Heart right ventricle (tissue), 16 donors: ENCODE measurements around the gene BRICD5. TPM values are rescaled to one million over a fixed set of nuclear protein-coding genes. Genes with fewer than 3 reads are reported as not detected.

Experiments
- ATAC-seq, 8 donors: fragments of 200-7000 bp; cut with Tn5 transposase; one replicate each; pipeline ENCODE4 v1.9.1; 2020; ENCODE audit warnings: mild to moderate bottlenecking in 8 of 8, moderate library complexity in 8 of 8, moderate number of reproducible peaks in 1 of 8
- DNase-seq, 2 donors: peaks; one replicate each; pipeline ENCODE4 v3.0.0-alpha.2; 2020
- H3K27ac ChIP-seq, 10 donors: fragments of 200-600 bp; sonication (generic) in 2 of 10; one replicate each; pipeline versions ENCODE4 v1.5.0 to v1.8.0; 2020 to 2022; ENCODE audit warnings: mild to moderate bottlenecking in 3 of 10
- H3K27me3 ChIP-seq, 7 donors: fragments of 200-600 bp; one replicate each; pipeline ENCODE4 v1.8.0; 2021 to 2022; ENCODE audit warnings: mild to moderate bottlenecking in 2 of 7
- H3K36me3 ChIP-seq, 9 donors: fragments of 200-600 bp; sonication (generic) in 1 of 9; one replicate each; pipeline versions ENCODE4 v1.5.0 to v1.8.0; 2020 to 2022; ENCODE audit warnings: mild to moderate bottlenecking in 2 of 9
- H3K4me1 ChIP-seq, 9 donors: fragments of 200-600 bp; sonication (generic) in 1 of 9; one replicate each; pipeline versions ENCODE4 v1.5.0 to v1.8.0; 2020 to 2022; ENCODE audit warnings: mild to moderate bottlenecking in 4 of 9
- H3K4me3 ChIP-seq, 10 donors: fragments of 200-600 bp; sonication (generic) in 2 of 10; one replicate each; pipeline versions ENCODE4 v1.5.0 to v1.8.0; 2020 to 2022; ENCODE audit warnings: mild to moderate bottlenecking in 7 of 10, moderate library complexity in 2 of 10
- H3K9me3 ChIP-seq, 11 donors: fragments of 200-600 bp in 10 of 11; sonication (generic) in 2 of 11; one replicate each; pipeline versions ENCODE4 v1.5.0 to v1.8.0; 2013 to 2022; ENCODE audit warnings: mild to moderate bottlenecking in 2 of 11, control low read depth in 1 of 11, moderate library complexity in 1 of 11
- CTCF ChIP-seq, 9 donors: fragments of 200-600 bp; sonication (generic) in 2 of 9; IDR thresholded peaks; one replicate each; pipeline versions ENCODE4 v1.5.0 to v1.8.0; 2021 to 2022; ENCODE audit warnings: antibody characterized with exemption in 9 of 9, mild to moderate bottlenecking in 5 of 9, moderate library complexity in 1 of 9
- WGBS, 2 donors: extraction: QIAGEN DNeasy Blood & Tissue Kit; methylation state at CpG; one replicate each; pipeline ENCODE4 v1.1.7; 2013; ENCODE audit warnings: inconsistent platforms in 1 of 2; 5-methylcytosine and 5-hydroxymethylcytosine counted together
- intact Hi-C, 10 donors: fragments of 100-400 bp; cut with DNase I; formaldehyde crosslinking; loops; one replicate each; pipeline versions ENCODE4 v1.11.1 to v1.14.2; 2022
- polyA plus RNA-seq, 2 donors: library from polyadenylated mRNA; stranded (reverse); fragments of 200-250 nt; gene quantifications; one replicate each; pipeline ENCODE4 v1.2.3, GENCODE V29; 2013
- total RNA-seq, 10 donors: library from RNA; stranded (reverse); fragmentation: NEBNext Ultra II Directional in 3 of 10; extraction: Animal tissue kit (Norgen Biotek cat#: 25700) in 3 of 10; gene quantifications; one replicate each; pipeline versions ENCODE4 v1.2.1 to v1.2.4, GENCODE V29; 2021 to 2023
- donor health status: Arrhythmogenic right ventricular cardiomyopathy.
- donor health status: ischemic (EF 13 %, LVEDD 7.1; RV severe dilation, severe dysfunction).
- donor health status: healthy with polysubstance abuse.
- donor health status: DM: no; HTN: yes; CAD: no.
- donor health status: DM: no; HTN: no; CAD: no.
- donor health status: ischemic (EF 25% LVEDD 6.9; RV normal size, moderate dysfunction).
- donor health status: ischemic (EF 25% LVEDD 5.7; RV mildly dilated, moderate dysfunction).
- donor health status: healthy.
- donor health status: DM: yes; HTN: yes; CAD: no.
- donor health status: Ischemic cardiomyopathy.
- donor health status: ischemic (EF 35%, LVEDD 5.7; RV mildly dilated, moderate dysfunction).
- donor health status: nonischemic (EF 11% LVEDD 7.7; RV severe dilation, severe dysfunction).
- donor health status: DM: yes; HTN: yes; CAD: no.
- donor health status: PGD.
- donor health status: ischemic (EF 29% LVEDD 5.4; RV normal size, mild dysfunction).
- donor health status: nonischemic (EF 23%, LVEDD 6.1; RV moderate dilation, normal function).

BRICD5 gene
- total and polyA plus RNA-seq, 12 donors, result 4.3 to 31.7 (median 7.7) TPM

- H3K27ac ChIP-seq, result no peak overlapping the region
- H3K36me3 ChIP-seq, result no peaks in the 10 kb centered on the region
- H3K27me3 ChIP-seq, result no peaks in the 10 kb centered on the region
- TF ChIP-seq CTCF (IDR thresholded peaks at IDR 0.05), result no peak
- no peak for ATAC-seq
- no peaks in the 10 kb centered on the region for H3K9me3 ChIP-seq
- H3K4me3 ChIP-seq, result no peak overlapping the region
- intact Hi-C loops, result no loop called here
- no peaks in the 10 kb centered on the region for H3K4me1 ChIP-seq
- no peak for DNase-seq
- 86 to 87% methylated on average over 17 to 20 of the region's 20 CpGs for WGBS, 2 donors
Measured at GRCh38 chr16:2184962-2185361, 25.7 kb downstream of the BRICD5 start.

GRCh38 chr16:2184346-2184745 is 26.3 kb downstream of the BRICD5 start:
- ATAC-seq (no peak), DNase-seq (no peak)
- no peak for TF ChIP-seq CTCF (IDR thresholded peaks at IDR 0.05)
- intact Hi-C loops, result no loop called here
- H3K27me3 ChIP-seq, result no peaks in the 10 kb centered on the region
- H3K36me3 ChIP-seq, result no peaks in the 10 kb centered on the region
- H3K4me3 ChIP-seq, result no peak overlapping the region
- H3K27ac ChIP-seq, result no peak overlapping the region
- H3K9me3 ChIP-seq, result no peaks in the 10 kb centered on the region
- WGBS, 2 donors, result 88 to 90% methylated on average over 19 of the region's 19 CpGs
- H3K4me1 ChIP-seq, result no peaks in the 10 kb centered on the region

GRCh38 chr16:2183671-2184070 is 27.0 kb downstream of the BRICD5 start:
- Histone ChIP-seq H3K36me3 (no peaks in the 10 kb centered on the region), H3K27me3 (no peaks in the 10 kb centered on the region), H3K4me3 (no peak overlapping the region), H3K27ac (no peak overlapping the region), H3K4me1 (no peaks in the 10 kb centered on the region), H3K9me3 (no peaks in the 10 kb centered on the region)
- WGBS, 2 donors, result 93% methylated on average over 29 to 30 of the region's 30 CpGs
- intact Hi-C loops, result no loop called here
- TF ChIP-seq CTCF (IDR thresholded peaks at IDR 0.05), result no peak
- ATAC-seq, result no peak
- no peak for DNase-seq

- no peak for TF ChIP-seq CTCF (IDR thresholded peaks at IDR 0.05)
- intact Hi-C loops, result no loop called here
- no peak overlapping the region for H3K27ac ChIP-seq
- no peaks in the 10 kb centered on the region for H3K9me3 ChIP-seq
- H3K36me3 ChIP-seq, result peaks cover 0 to 13% (median 0%) of the 10 kb centered on the region in 9 donors
- H3K4me1 ChIP-seq, result no peaks in the 10 kb centered on the region
- ATAC-seq, result no peak
- H3K27me3 ChIP-seq, result peaks cover 0 to 3% (median 0%) of the 10 kb centered on the region in 7 donors
- no peak for DNase-seq
- WGBS, 2 donors, result 92% methylated on average over 20 of the region's 20 CpGs
- H3K4me3 ChIP-seq, result no peak overlapping the region
Measured at GRCh38 chr16:2181952-2182351, 28.7 kb downstream of the BRICD5 start.
